22Rv1 (cell line): ENCODE measurements around the gene LRRFIP1.

Experiments used
- H3K27ac ChIP-seq: fragments of 450-650 bp; 2 replicates; pipeline ENCODE4 v1.5.1; 2017
- CTCF ChIP-seq: fragments of 450-650 bp; IDR thresholded peaks from 2 replicates; pipeline ENCODE4 v1.5.1; 2017; ENCODE audit warnings: mild to moderate bottlenecking
- ZFX ChIP-seq: fragments of 450-650 bp; IDR thresholded peaks from 2 replicates; pipeline ENCODE4 v1.6.1; 2017; ENCODE audit warnings: antibody characterized with exemption, borderline replicate concordance

LRRFIP1 gene

DNA sequence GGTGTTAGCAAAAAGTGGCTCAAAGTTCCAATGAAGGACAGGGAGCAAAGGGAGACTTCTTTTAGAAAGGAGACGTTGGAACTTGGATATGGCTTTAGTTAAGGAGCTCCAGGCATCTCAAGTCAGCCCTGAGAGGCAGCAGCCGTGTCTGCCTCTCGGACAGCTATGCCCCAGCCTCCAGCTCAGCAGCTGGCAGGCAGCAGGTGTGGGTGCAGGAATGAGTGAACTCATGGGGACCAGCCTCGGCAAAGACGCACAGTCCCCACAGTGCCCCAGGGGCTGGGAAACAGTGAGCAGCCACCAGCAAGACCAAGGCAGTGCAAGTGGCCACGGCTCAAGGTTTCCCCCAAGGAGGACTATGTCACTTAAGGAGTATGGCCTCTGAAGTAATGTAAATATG, 1.6 kb upstream of the LRRFIP1 start:
- no peak for TF ChIP-seq CTCF
- no peak for TF ChIP-seq ZFX

GRCh38 chr2:237626813-237627440, 460 bp upstream of the LRRFIP1 start:
- no peak overlapping the region for H3K27ac ChIP-seq
- TF ChIP-seq ZFX (no peak), CTCF (no peak)

More for the DNA sequence above, 1.6 kb upstream of the LRRFIP1 start:
- H3K27ac ChIP-seq = no peak overlapping the region

DNA sequence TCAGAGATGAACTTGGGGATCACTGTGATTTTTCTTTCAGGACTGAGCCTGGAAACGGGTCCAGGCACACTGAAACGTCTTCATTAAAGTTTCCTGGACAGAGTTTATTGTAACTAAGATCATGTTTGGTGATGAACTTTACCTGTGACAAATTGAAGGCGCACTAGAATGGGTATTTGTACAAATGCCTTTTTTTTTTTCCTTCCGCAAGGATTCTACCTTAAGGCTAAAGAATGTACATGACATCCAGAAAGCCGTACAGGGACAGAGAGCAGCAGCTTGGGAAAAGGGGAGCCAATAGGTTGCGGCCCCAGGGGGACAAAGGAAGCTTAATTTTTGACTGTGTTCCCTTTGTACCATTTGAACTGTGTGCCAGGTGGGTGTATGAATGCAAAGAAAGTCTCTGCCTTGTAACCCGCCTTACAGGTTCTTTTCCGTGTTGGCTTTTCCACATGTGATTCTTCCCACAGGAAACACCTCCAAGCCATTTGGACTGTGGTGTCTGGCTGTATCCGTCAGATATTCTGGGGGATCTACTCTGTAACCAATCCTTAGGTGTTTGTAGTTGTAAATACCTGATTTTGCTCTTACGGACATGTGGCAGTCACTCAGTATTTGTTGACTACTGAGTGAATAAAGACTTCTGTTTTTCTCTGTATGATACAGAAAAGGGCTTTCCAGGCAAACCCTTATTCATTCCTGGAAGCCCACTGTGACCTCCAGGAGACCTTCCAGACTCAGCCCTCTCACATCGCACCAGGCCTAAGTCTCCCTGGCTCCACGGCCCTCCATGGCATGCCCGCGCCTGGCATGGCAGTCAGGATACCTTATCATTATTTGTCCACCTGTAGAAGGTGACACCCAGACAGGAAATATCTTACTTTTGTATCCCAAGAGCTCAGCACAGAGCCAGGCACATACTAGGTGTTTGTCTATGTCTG, 1.1 kb downstream of the LRRFIP1 start:
- TF ChIP-seq CTCF = no peak
- no peak for TF ChIP-seq ZFX
- no peak overlapping the region for H3K27ac ChIP-seq

DNA sequence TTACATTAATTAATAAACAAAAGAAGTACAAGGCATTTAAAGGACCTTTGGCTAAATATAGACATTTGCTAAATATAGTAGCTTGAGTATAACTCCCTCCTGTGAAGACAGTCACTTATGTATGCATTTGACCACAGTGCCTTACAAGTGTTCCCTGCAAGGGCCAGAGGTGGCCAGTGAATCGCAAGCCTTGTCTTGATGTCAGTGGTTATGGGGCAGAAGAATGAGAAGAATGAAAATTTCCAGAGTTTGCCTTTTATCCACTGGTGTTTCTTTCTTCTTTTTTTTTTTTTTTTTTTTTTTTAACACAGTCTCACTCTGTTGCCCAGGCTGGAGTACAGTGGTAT, 1.8 kb downstream of the LRRFIP1 start:
- TF ChIP-seq CTCF (no peak), ZFX (no peak)
- no peak overlapping the region for H3K27ac ChIP-seq

DNA sequence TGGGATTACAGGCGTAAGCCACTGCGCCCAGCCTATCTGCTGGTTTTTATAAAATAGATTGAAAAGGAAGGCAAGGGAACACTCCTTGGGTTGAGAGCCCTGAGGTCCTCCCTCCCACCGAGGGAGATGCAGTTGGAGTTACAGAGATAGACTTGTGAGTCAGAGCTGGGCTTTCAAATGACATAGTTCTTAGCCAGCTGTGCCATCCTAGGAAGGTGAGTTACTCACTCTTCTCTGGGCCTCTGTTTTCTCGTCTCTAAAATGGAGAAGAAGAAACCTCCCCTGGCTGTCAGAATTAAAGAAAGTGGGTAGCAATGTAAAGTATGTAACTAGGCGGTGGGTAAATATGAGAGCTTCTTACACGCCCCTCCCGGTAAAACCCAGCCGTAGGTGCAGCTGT, 2.4 kb downstream of the LRRFIP1 start:
- TF ChIP-seq ZFX (no peak), CTCF (no peak)
- H3K27ac ChIP-seq = no peak overlapping the region

DNA sequence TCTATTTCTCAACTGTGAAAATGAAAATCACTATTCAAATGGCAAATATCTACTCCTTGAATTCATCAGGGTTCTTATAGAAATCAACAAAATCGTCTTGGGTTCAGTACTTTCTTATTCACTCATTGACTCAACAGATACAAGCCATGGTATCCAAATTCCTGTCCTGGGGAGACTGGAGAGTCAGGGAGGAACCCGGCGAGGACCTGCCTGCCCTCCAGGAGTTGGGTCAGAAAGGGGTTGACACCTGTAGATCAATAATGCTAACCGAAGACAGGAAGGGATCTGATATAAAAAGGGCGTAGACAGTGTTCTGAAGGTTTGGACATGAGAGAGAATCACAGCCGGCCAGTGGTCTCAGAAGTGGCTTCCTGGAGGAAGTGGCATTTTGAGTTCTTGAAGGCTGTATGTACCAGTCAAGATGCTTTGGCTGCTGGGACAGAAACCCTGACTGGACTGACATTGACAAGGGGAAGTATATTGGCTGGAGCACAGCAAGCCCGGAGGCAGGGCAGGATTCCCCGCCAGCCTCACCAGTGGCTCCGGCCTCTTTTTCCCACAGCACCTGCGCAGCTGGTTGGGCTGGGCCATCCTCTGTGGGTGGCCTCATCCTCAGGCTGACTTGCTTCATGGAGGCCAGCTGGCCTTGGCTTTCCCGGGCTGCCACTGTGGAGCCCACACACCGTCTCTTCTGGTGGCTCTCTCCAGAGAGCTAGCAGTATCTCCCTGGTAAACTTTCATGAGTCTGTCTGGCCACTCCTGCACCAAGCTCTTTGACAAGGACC, 3.0 kb downstream of the LRRFIP1 start:
- no peak for TF ChIP-seq ZFX
- no peak for TF ChIP-seq CTCF
- H3K27ac ChIP-seq = no peak overlapping the region
